RWPE2 (cell line): ENCODE data around the gene KRTAP10-1.

Source experiments
- ATAC-seq: fragments of 200-7000 bp; cut with Tn5 transposase; 3 replicates; pipeline ENCODE4 v1.9.1; 2021; ENCODE audit warnings: low read depth
- DNase-seq: peaks from one replicate; pipeline ENCODE4 v3.0.0-alpha.2; 2020; ENCODE audit warnings: low spot score
- H3K27ac ChIP-seq: fragments of 450-650 bp; 2 replicates; pipeline ENCODE4 v1.5.1; 2017; ENCODE audit warnings: mild to moderate bottlenecking; ENCODE audit not compliant: poor library complexity, severe bottlenecking
- H3K27me3 ChIP-seq: fragments of 250-450 bp; sonication (Bioruptor Pico); 2 replicates; pipeline ENCODE4 v1.5.1; 2021; ENCODE audit warnings: mild to moderate bottlenecking, moderate library complexity; ENCODE audit not compliant: insufficient read depth, poor library complexity, severe bottlenecking
- H3K36me3 ChIP-seq: fragments of 250-450 bp; sonication (Bioruptor Pico); 2 replicates; pipeline ENCODE4 v1.5.1; 2020; ENCODE audit warnings: low read depth, mild to moderate bottlenecking, moderate library complexity
- H3K4me1 ChIP-seq: fragments of 250-450 bp; sonication (Bioruptor Pico); 2 replicates; pipeline ENCODE4 v1.5.1; 2021; ENCODE audit warnings: mild to moderate bottlenecking, moderate library complexity; ENCODE audit not compliant: insufficient read depth, poor library complexity, severe bottlenecking
- H3K4me3 ChIP-seq: fragments of 250-450 bp; sonication (Bioruptor Pico); 2 replicates; pipeline ENCODE4 v1.5.1; 2021; ENCODE audit warnings: mild to moderate bottlenecking, moderate library complexity; ENCODE audit not compliant: severe bottlenecking
- H3K9me3 ChIP-seq: fragments of 250-450 bp; sonication (Bioruptor Pico); 2 replicates; pipeline ENCODE4 v1.5.1; 2021; ENCODE audit warnings: mild to moderate bottlenecking, moderate library complexity; ENCODE audit not compliant: severe bottlenecking
- CTCF ChIP-seq: fragments of 450-650 bp; IDR thresholded peaks from one replicate; pipeline ENCODE4 v1.5.1; 2017; ENCODE audit warnings: mild to moderate bottlenecking, moderate library complexity; ENCODE audit not compliant: poor library complexity, severe bottlenecking

Gene KRTAP10-1

GRCh38 chr21:44517175-44517899 lies 22.7 kb downstream of the KRTAP10-1 start:
- no peak for TF ChIP-seq CTCF
- no peak overlapping the region for H3K4me3 ChIP-seq
- no peak for ATAC-seq

GRCh38 chr21:44516828-44517174 lies 23.2 kb downstream of the KRTAP10-1 start:
- Histone ChIP-seq H3K27ac (no peak overlapping the region), H3K27me3 (no peaks in the 10 kb centered on the region), H3K36me3 (no peaks in the 10 kb centered on the region), H3K9me3 (no peaks in the 10 kb centered on the region), H3K4me1 (no peaks in the 10 kb centered on the region), H3K4me3 (no peak overlapping the region)
- ATAC-seq (no peak), DNase-seq (peak; percentile 51)
- no peak for TF ChIP-seq CTCF

More at GRCh38 chr21:44517175-44517899, 22.7 kb downstream of the KRTAP10-1 start:
- peak; percentile 37 for DNase-seq
- H3K4me1 ChIP-seq, result no peaks in the 10 kb centered on the region
- no peaks in the 10 kb centered on the region for H3K36me3 ChIP-seq
- H3K9me3 ChIP-seq, result no peaks in the 10 kb centered on the region
- H3K27ac ChIP-seq, result no peak overlapping the region
- H3K27me3 ChIP-seq, result no peaks in the 10 kb centered on the region

- Histone ChIP-seq H3K4me3 (no peak overlapping the region), H3K4me1 (no peaks in the 10 kb centered on the region), H3K27me3 (no peaks in the 10 kb centered on the region), H3K36me3 (no peaks in the 10 kb centered on the region), H3K27ac (no peak overlapping the region), H3K9me3 (no peaks in the 10 kb centered on the region)
- no peak for TF ChIP-seq CTCF
- ATAC-seq, result no peak
- DNase-seq, result peak; percentile 49
Observed at GRCh38 chr21:44516342-44516741, 23.7 kb downstream of the KRTAP10-1 start.

- Histone ChIP-seq H3K27ac (no peak overlapping the region), H3K4me1 (no peaks in the 10 kb centered on the region), H3K4me3 (no peak overlapping the region), H3K9me3 (no peaks in the 10 kb centered on the region), H3K36me3 (no peaks in the 10 kb centered on the region), H3K27me3 (no peaks in the 10 kb centered on the region)
- TF ChIP-seq CTCF, result no peak
- peak; percentile 49 for DNase-seq
- ATAC-seq, result no peak
Observed at GRCh38 chr21:44515359-44516165, 24.4 kb downstream of the KRTAP10-1 start.
